ENCODE data around the gene SLC10A7. TPM values are rescaled to one million over a fixed set of nuclear protein-coding genes. Genes with fewer than 3 reads are reported as not detected.

The SLC10A7 gene
- total and polyA plus RNA-seq, 2 of the 13 experiments (the other 11 are each of a cell fraction or from before 2014, with no cell fraction given): 18.5 to 18.8 TPM

- in situ Hi-C loops (cut with HindIII; ENCODE audit: extremely low pct_ligation_motif_present, low pct_unique_long_range_greater_than_20kb): no loop called here
- intact Hi-C loops (cut with micrococcal nuclease; ENCODE audit: unreplicated experiment): no loop called here
- no peak for FAIRE-seq
Measured at GRCh38 chr4:146285037-146285436, 236.7 kb downstream of the SLC10A7 start.

More at GRCh38 chr4:146285037-146285436, 236.7 kb downstream of the SLC10A7 start:
- H2AFZ ChIP-seq (ENCODE audit: low read length): no peak overlapping the region
- BruUV-seq (replicated peaks): no TSS peak
- ChIA-PET CTCF (ENCODE audit: low intra/inter-chr PET ratio, low total read pairs) (no interaction called here), POLR2A (no interaction called here)
- no peak for DNase-seq (ENCODE audit: low spot score)
- TF ChIP-seq PRDM10 (CRISPR knock-in tag; IDR thresholded peaks at IDR 0.05; ENCODE audit: low read depth) (no peak), ZNF251 (CRISPR knock-in tag; IDR thresholded peaks at IDR 0.05) (no peak), ZC3H4 (CRISPR knock-in tag; IDR thresholded peaks at IDR 0.05; ENCODE audit: borderline replicate concordance) (no peak), PHF5A (CRISPR knock-in tag; IDR thresholded peaks at IDR 0.05; ENCODE audit: low read depth, unreplicated experiment) (no peak), MEIS1 (CRISPR knock-in tag; IDR thresholded peaks at IDR 0.05; ENCODE audit: borderline replicate concordance) (no peak), MBD4 (IDR thresholded peaks at IDR 0.05; ENCODE audit: borderline replicate concordance, low read length) (no peak)
- H3K79me2 ChIP-seq (ENCODE audit: insufficient read depth, low read length): no peaks in the 10 kb centered on the region
- no peaks in the 10 kb centered on the region for H3K27me3 ChIP-seq (ENCODE audit: control insufficient read depth in 1 of 2, insufficient read depth in 2 of 2, low read length in 2 of 2)
- H3K4me2 ChIP-seq (ENCODE audit: low read depth, low read length): no peak overlapping the region
- no peaks in the 10 kb centered on the region for H3K4me1 ChIP-seq (ENCODE audit: insufficient read depth, low read length)
- H3K9me3 ChIP-seq (ENCODE audit: low read length): no peaks in the 10 kb centered on the region
- H3K36me3 ChIP-seq (replicated peaks in 1 of 2; ENCODE audit: control insufficient read depth in 1 of 2, insufficient read depth in 2 of 2, low read length in 2 of 2): 0 out of 5 replicates have a peak, but pooled peaks cover 0 to 3% of the 10 kb centered on the region in 2 experiments
- no peaks in the 10 kb centered on the region for H4K20me1 ChIP-seq (ENCODE audit: insufficient read depth, low read length)
- H3K27ac ChIP-seq (ENCODE audit: extremely low read length, insufficient read depth, low read length): no peak overlapping the region
- no peak for ATAC-seq
- no peak overlapping the region for H3K9ac ChIP-seq (ENCODE audit: insufficient read depth, low read depth, low read length)
- H3K4me3 ChIP-seq (replicated peaks in 1 of 3; ENCODE audit: insufficient read depth in 1 of 3, low read depth in 2 of 3, low read length in 3 of 3): no peak overlapping the region

All from HepG2 (cell line).